Esophagus squamous epithelium (tissue), 4 donors: ENCODE measurements around the gene CREB3.

Source experiments
- CTCF ChIP-seq, 6 experiments: fragments of 450-650 bp in 4 of 6; fragments of 200-600 bp in 2 of 6; sonication (generic) in 2 of 6; IDR thresholded peaks; one replicate each; pipeline ENCODE4 v1.5.1; 2016 to 2019; ENCODE audit warnings: antibody characterized with exemption in 6 of 6, mild to moderate bottlenecking in 4 of 6, moderate library complexity in 4 of 6
- POLR2A ChIP-seq, 4 donors: fragments of 450-650 bp; IDR thresholded peaks; one replicate each; pipeline ENCODE4 v1.6.1; 2017; ENCODE audit warnings: antibody characterized with exemption in 4 of 4, mild to moderate bottlenecking in 4 of 4, moderate library complexity in 3 of 4

GRCh38 chr9:35771943-35772342 is 39.5 kb downstream of the CREB3 start:
- TF ChIP-seq POLR2A (IDR thresholded peaks at IDR 0.05) (no peak), CTCF (IDR thresholded peaks at IDR 0.05) (no peak)
